ENCODE results near the gene GFRA1. TPM values are rescaled to one million over a fixed set of nuclear protein-coding genes. Genes with fewer than 3 reads are reported as not detected.

GFRA1 gene
- total RNA-seq, 1 experiment from 2014 or later = 0.30 TPM

- ChIA-PET POLR2A (no interaction called here), CTCF (no interaction called here), RAD21 (ENCODE audit: low non-redundant PET in 1 of 2, low total read pairs in 2 of 2, uncharacterized antibody in 2 of 2, unreplicated experiment in 2 of 2) (no interaction called here)
- no TSS peak for BruUV-seq (replicated peaks)
- H4K20me1 ChIP-seq (ENCODE audit: insufficient read depth) = no peaks in the 10 kb centered on the region
- no peaks in the 10 kb centered on the region for H3K79me2 ChIP-seq (ENCODE audit: insufficient read depth, low read length)
- H3K27ac ChIP-seq (ENCODE audit: low read depth, low read length) = no peak overlapping the region
- intact Hi-C loops (cut with micrococcal nuclease) = no loop called here
- no peaks in the 10 kb centered on the region for H3K9me2 ChIP-seq (ENCODE audit: insufficient read depth)
- H3K4me3 ChIP-seq (replicated peaks in 1 of 2; ENCODE audit: low read depth in 1 of 2, low read length in 2 of 2) = no peak overlapping the region
- H2AFZ ChIP-seq (ENCODE audit: low read depth, low read length, poor library complexity, severe bottlenecking) = no peak overlapping the region
- ATAC-seq = no peak
- no peak overlapping the region for H3K9ac ChIP-seq (ENCODE audit: low read length)
- no peaks in the 10 kb centered on the region for H3K9me3 ChIP-seq (ENCODE audit: control insufficient read depth in 1 of 2, insufficient read depth in 1 of 2, low read depth in 1 of 2, low read length in 2 of 2)
- H3K27me3 ChIP-seq (ENCODE audit: insufficient read depth, low read length) = peaks cover 46% of the 10 kb centered on the region
- no peaks in the 10 kb centered on the region for H3K36me3 ChIP-seq (ENCODE audit: control insufficient read depth in 1 of 2, insufficient read depth in 2 of 2, low read length in 2 of 2)
- H3K4me1 ChIP-seq (ENCODE audit: control insufficient read depth in 1 of 2, insufficient read depth in 2 of 2, low read length in 2 of 2) = no peaks in the 10 kb centered on the region
- H3K4me2 ChIP-seq (ENCODE audit: low read length) = no peak overlapping the region
- no peak for TF ChIP-seq ZNF274 (IDR thresholded peaks at IDR 0.05; ENCODE audit: low read depth, low read length)
- no peak for TF ChIP-seq JUND (IDR thresholded peaks at IDR 0.05)
- TF ChIP-seq REST (IDR thresholded peaks at IDR 0.05; ENCODE audit: low read depth) = no peak
- no peak for TF ChIP-seq CTCF (IDR thresholded peaks at IDR 0.05 in 2 of 3, conservative IDR thresholded peaks at IDR 0.05 in 1 of 3; ENCODE audit: borderline replicate concordance in 1 of 3, insufficient read depth in 1 of 3, low read depth in 2 of 3, low read length in 2 of 3)
- TF ChIP-seq ZFX (IDR thresholded peaks at IDR 0.05) = no peak
- TF ChIP-seq EGR1 (IDR thresholded peaks at IDR 0.05; ENCODE audit: low read depth) = no peak
- no peak for TF ChIP-seq YY1 (IDR thresholded peaks at IDR 0.05; ENCODE audit: extremely low read depth, insufficient replicate concordance, low read depth, low read length)
- no peak for TF ChIP-seq CEBPB (IDR thresholded peaks at IDR 0.05; ENCODE audit: low read depth)
- TF ChIP-seq ATF3 (IDR thresholded peaks at IDR 0.05) = no peak
- TF ChIP-seq SIN3A (IDR thresholded peaks at IDR 0.05; ENCODE audit: low read depth) = no peak
- TF ChIP-seq SP1 (IDR thresholded peaks at IDR 0.05; ENCODE audit: low read depth) = no peak
- no peak for TF ChIP-seq ELF1 (IDR thresholded peaks at IDR 0.05; ENCODE audit: borderline replicate concordance, low read depth)
- no peak for TF ChIP-seq CBX3 (IDR thresholded peaks at IDR 0.05; ENCODE audit: low read depth)
- no peak for TF ChIP-seq POLR2A (IDR thresholded peaks at IDR 0.05; ENCODE audit: borderline replicate concordance, extremely low read depth, insufficient read depth, insufficient read length)
- TF ChIP-seq SRF (IDR thresholded peaks at IDR 0.05; ENCODE audit: low read depth) = no peak
- TF ChIP-seq RAD21 (IDR thresholded peaks at IDR 0.05; ENCODE audit: low read depth) = no peak
- DNase-seq (ENCODE audit: low read depth, low spot score) = no peak
Observed at GRCh38 chr10:116240157-116240950, 32.7 kb downstream of the GFRA1 start.
